Measurements from ENCODE around the gene TMEM214. TPM values are rescaled to one million over a fixed set of nuclear protein-coding genes. Genes with fewer than 3 reads are reported as not detected.
A peak's percentile ranks its signal among the peaks of the same experiment; 100 is the strongest.
"Not testable (repeated sequence)": the region's sequence is repeated elsewhere in the genome, so short reads cannot be mapped to it uniquely, and the experiment has no call there.

The TMEM214 gene
- total RNA-seq, 1 donor, result 71.6 TPM

DNA sequence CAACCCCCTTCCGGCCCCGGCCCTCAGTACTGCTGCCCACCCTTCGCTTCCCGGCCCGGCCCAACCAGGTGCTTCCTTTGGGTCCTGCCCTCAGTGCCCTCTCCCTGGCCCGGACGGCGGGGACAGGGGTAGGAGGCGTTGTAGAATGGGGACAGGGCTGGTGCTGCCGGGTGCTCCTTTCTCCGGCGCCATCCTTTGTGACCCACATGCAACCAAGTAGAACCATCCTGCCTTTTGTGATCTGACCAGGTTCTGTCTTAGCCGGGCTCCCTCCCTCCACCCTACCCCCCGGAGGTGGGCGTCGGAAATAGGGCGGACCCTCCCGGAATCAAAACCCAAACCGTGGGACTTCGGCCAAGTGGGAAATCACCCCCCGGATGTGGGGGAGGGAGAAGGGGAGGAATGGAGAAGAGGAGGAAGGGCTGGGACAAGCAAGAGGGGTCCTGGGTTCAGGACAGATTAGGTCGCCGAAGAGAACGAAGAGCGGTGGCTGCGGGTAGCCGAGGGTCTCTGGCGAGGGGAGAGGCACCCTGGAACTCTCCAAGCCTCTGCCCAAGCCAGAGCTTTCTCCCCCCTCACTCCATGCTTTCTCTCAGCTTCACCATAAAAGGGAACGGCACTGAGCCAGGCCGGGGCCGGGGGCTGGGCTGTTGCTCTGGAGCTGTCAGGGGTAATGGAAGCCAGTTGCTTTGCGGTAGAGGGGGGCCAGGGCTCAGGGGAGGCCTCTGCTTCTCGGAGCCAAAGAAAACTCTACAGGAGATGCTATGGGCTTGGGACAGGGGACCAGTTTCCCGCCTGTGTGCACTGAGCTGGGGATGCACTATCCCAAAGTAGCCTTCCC lies 39.4 kb downstream of the TMEM214 start:
- TF ChIP-seq, protein P1, sequence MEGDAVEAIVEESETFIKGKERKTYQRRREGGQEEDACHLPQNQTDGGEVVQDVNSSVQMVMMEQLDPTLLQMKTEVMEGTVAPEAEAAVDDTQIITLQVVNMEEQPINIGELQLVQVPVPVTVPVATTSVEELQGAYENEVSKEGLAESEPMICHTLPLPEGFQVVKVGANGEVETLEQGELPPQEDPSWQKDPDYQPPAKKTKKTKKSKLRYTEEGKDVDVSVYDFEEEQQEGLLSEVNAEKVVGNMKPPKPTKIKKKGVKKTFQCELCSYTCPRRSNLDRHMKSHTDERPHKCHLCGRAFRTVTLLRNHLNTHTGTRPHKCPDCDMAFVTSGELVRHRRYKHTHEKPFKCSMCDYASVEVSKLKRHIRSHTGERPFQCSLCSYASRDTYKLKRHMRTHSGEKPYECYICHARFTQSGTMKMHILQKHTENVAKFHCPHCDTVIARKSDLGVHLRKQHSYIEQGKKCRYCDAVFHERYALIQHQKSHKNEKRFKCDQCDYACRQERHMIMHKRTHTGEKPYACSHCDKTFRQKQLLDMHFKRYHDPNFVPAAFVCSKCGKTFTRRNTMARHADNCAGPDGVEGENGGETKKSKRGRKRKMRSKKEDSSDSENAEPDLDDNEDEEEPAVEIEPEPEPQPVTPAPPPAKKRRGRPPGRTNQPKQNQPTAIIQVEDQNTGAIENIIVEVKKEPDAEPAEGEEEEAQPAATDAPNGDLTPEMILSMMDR (IDR thresholded peaks at IDR 0.05; ENCODE audit: insufficient read depth, low read length), result no peak
- peak; percentile 85 for DNase-seq (ENCODE audit: low read depth)
- peak overlapping the region; percentile 65 for H3K4me3 ChIP-seq (ENCODE audit: low read depth, low read length)

DNA sequence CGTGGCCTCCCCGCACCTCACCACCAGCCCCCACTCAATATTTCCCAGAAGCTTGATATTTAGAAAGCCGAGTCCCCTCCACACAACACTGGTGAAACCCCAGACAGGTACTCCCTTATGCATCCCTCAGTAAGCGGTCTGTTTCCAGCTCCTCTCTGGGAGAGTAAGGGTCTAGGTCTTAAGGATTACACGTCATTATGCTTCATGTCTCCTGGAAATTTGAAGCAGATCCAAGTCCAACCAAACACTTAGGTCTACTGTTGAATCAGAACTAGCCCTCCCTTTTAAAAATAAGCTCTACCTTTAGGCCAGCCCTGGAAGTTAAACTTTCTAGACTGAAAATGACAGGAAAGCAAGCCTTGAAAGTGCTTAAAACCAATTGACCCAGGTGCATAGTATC lies 40.2 kb downstream of the TMEM214 start:
- no peak overlapping the region for H3K4me3 ChIP-seq (ENCODE audit: low read depth, low read length)
- peak; percentile 67 for DNase-seq (ENCODE audit: low read depth)
- TF ChIP-seq, protein P1 (IDR thresholded peaks at IDR 0.05; ENCODE audit: insufficient read depth, low read length), result no peak

DNA sequence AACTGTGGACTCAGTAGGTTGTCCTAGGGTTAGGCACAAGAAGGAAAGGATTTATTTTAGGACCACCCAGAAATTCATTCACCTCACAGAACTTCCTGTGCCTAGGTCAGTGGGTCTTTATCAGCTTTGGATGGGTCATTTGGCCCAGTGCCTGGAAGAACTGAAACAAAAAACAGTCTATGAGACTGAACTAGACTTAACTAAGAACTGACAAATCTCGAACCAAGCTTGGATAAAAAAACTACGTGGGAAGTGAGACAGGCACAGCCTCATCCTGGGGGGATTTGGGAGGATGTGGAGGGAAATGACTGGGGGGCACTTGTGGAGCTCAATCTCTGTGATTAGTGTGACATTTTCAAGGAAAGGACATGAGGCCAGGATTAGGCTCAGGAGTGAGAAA lies 41.0 kb downstream of the TMEM214 start:
- TF ChIP-seq, protein P1 (IDR thresholded peaks at IDR 0.05; ENCODE audit: insufficient read depth, low read length), result no peak
- DNase-seq (ENCODE audit: low read depth), result peak; percentile 45
- H3K4me3 ChIP-seq (ENCODE audit: low read depth, low read length), result no peak overlapping the region

DNA sequence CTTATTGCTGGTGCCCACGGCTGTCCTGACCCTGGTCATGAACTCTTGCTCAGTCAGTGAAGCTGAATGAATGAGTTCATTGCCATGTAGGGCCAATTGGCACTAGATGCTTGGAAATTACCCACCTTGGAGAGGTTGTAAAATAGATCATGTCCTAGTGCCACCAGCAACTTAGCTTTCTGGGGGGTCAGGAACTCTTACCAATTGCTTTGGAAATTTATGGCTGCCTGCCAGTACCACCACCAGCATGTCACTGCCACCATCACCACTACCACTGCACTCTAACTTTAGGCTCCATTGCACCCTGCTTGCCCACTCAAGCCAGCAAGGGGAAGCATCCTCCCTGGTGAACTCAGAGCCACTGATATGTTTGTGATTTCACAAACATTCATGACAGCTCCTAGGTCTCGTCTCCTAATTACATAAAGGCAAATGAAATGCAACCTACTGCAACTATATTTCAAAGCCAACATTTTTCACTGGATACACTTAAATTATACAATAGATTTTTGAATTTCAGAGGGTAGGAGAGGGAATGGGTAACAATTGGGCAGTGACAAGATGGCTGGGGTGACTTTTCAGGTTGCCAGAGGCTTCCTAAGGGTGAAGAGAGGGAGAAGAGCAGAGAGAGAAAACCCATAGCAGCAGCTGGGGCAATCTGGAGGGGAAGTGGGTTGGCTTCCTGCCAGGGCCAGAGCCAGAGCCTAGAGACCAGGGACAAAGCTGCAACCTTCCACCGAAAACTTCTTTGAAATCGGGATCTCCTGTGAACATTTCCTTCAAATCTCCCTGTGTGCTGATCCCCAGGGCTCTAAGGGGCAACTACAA lies 42.2 kb downstream of the TMEM214 start:
- H3K4me3 ChIP-seq (ENCODE audit: low read depth, low read length), result no peak overlapping the region
- TF ChIP-seq, protein P1 (IDR thresholded peaks at IDR 0.05; ENCODE audit: insufficient read depth, low read length), result no peak
- no peak for DNase-seq (ENCODE audit: low read depth)

DNA sequence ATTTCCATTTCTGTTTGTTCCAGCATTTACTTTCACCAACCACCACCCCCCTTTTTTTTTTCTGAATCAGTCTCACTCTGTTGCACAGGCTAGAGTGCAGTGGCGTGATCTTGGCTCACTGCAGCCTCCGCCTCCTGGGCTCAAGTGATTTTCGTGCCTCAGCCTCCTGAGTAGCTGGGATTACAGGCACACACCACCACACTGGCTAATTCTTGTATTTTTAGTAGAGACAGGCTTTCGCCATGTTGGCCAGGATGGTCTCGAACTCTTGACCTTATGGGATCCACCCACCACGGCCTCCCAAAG lies 42.8 kb downstream of the TMEM214 start:
- not testable (repeated sequence) for DNase-seq (ENCODE audit: low read depth); H3K4me3 ChIP-seq (ENCODE audit: low read depth, low read length)

DNA sequence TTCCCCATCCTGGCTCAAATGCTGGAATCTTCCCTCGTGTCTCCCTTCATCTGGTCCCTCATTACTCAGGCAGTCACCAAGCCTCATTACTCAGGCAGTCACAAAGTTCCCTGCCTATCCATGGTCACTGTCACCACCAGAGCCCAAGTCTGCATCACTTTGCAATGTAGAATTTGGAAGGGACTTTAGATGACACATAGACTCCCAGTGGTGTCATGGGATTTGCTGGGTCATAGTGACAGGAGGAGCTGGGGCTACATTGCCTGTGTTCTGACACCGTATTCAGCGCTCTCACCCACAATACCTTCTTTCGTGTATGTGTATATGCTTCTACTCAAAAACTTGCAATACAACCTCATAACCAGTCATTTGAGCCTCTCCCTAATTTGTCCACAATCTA lies 43.6 kb downstream of the TMEM214 start:
- DNase-seq (ENCODE audit: low read depth), result no peak
- TF ChIP-seq, protein P1 (IDR thresholded peaks at IDR 0.05; ENCODE audit: insufficient read depth, low read length), result no peak
- H3K4me3 ChIP-seq (ENCODE audit: low read depth, low read length), result no peak overlapping the region

DNA sequence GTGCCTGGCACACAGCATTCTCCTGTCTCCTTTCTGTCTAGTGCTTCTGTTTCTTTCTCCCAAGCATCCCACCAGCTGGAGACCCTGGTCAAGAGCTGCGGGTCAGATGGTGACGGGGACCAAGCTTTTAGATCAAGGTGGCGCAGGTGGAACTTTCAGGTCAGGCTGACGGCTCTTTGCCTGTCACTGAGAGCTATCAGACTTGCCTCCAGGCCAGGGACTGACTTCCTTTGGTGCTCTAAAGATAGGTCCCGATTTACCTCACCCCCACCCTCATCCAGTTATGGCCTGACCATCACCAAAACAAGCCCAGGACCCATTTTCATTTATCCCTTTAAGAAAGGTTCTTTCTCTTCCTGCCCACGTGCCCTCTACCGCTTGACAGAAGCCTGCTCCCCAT lies 44.5 kb downstream of the TMEM214 start:
- TF ChIP-seq, protein P1 (IDR thresholded peaks at IDR 0.05; ENCODE audit: insufficient read depth, low read length), result no peak
- H3K4me3 ChIP-seq (ENCODE audit: low read depth, low read length), result no peak overlapping the region
- DNase-seq (ENCODE audit: low read depth), result no peak

Measured in fibroblast of the aortic adventitia (primary cell).